ENCODE data around the gene FAM118B.

Gene FAM118B

DNA sequence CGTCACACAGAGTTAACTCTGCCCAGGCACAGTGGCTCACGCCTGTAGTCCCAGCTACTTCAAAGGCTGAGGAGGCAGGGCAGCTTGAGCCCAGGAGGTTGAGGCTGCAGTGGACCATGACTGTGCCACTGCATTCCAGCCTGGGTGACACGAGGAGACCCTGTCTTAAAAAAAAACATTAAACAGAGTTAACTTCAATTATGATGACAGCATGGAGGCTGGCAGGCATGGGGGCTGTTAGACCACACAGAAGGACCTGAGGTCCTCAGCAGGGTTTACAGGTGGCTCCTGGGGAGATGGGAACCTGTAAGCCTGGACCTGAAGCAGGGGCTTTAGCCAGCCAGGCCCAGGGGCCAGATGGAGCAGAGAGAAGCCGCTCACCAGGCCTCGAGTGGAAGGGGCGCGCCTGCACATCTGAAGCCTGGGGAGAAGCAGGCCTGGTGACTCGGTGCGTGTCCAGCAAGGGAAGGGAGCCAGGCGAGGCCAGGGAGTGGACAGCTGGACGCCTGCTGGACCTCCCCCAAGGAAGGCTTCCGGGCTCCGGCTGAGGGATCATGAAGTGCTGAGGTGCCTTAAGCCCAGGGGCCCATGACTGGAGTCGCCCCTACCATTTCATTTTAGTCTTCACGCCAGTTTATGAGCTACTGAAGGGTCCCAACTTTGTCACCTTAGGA is 25.4 kb upstream of the FAM118B start:
- Histone ChIP-seq H3K36me3 (peaks cover 22% of the 10 kb centered on the region), H3K27me3 (no peaks in the 10 kb centered on the region), H4K20me1 (peaks cover 22% of the 10 kb centered on the region), H3K9ac (0 out of 2 replicates have a peak overlapping the region, but pooled peaks have one; percentile 0), H3K27ac (peak overlapping the region; percentile 60), H3K4me2 (peak overlapping the region; percentile 82), H3K4me1 (peaks cover 83% of the 10 kb centered on the region), H3K4me3 (no peak overlapping the region), H3K9me3 (no peaks in the 10 kb centered on the region)
- no peak for TF ChIP-seq Cebpa-rat (IDR thresholded peaks at IDR 0.05)

DNA sequence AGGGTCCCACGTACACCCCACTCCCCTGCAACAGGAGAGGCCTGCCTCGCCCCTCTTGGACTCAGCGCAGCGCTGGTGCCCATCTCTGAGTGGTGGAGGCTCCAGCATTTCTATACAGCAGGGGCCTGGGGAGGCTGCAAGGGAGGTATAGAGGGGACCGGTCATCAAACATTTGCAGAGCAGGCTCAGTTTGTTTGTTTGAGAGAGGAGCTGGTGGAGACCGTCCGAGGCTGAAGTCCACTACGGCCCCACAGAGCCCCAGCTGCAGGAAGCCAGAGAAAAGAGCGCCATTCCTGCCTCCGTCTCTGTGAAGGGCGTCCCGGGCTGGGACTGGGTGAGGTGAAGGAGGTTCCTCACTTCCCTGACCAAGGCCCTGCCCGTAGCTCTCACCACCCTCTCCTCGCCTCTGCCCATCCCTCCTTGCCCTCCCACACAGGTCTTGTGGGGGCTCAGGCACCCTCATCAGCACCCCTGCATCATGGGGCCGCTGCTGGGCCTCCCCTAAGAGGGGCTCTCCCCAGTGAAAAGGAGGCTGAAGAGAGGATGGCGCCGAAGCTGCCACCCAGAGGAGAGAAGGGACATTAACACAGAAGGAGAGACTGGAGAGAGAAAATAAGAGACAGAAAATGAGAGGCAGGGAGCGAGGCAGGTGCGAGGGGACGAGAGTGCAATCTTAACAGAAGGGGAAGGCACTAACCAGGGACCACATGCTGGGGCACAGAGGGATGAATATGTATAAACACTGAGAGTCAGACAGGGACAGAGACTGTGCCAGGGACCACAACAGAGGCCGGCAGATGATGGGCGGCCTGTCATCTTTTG is 24.7 kb upstream of the FAM118B start:
- H3K9ac ChIP-seq = no peak overlapping the region
- peaks cover 29% of the 10 kb centered on the region for H3K36me3 ChIP-seq
- H3K27ac ChIP-seq = peak overlapping the region; percentile 60
- no peak for TF ChIP-seq Cebpa-rat (IDR thresholded peaks at IDR 0.05)
- H3K4me3 ChIP-seq = no peak overlapping the region
- no peaks in the 10 kb centered on the region for H3K9me3 ChIP-seq
- peak overlapping the region; percentile 82 for H3K4me2 ChIP-seq
- peaks cover 22% of the 10 kb centered on the region for H4K20me1 ChIP-seq
- no peaks in the 10 kb centered on the region for H3K27me3 ChIP-seq
- peaks cover 77% of the 10 kb centered on the region for H3K4me1 ChIP-seq

DNA sequence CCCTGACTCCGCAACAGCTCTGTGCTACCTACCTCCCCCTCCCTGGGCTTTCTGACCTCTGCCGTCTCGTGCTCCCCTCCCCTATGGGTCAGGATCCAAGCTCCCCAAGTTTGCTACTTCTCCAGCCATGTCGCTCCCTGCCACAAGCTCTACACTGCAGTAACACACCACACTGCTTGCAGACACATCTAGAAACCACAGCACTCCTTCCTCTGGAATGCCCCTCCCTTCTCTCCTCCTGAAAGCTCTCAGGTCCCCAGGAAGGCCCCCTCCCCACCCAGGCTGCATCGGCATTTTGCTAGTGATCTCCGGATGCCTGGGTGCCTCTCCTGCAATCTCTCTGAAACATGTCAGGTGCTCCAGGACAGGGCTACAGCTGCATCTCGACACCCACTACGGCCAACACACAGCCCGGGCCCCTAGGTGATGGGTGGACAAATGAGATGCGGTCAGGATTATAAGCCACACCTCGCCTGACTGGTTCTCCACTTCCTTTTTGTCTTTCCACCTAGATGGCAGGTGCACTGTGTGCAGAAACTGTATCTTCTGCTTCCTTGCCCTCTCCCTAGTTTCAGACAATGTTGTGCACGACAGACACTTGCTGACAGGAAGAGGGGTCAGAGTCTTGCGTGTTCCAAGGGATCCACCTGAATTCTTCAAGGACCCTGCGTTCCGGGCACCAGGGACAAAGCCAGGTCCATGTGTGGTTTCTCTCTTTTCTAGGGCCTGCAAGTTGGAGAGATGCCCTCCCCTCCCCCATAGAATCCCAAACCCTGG is 23.1 kb upstream of the FAM118B start:
- peaks cover 45% of the 10 kb centered on the region for H3K36me3 ChIP-seq
- H3K27me3 ChIP-seq = no peaks in the 10 kb centered on the region
- H3K27ac ChIP-seq = peak overlapping the region; percentile 52
- H3K4me2 ChIP-seq = peak overlapping the region; percentile 82
- peaks cover 27% of the 10 kb centered on the region for H4K20me1 ChIP-seq
- TF ChIP-seq Cebpa-rat (IDR thresholded peaks at IDR 0.05) = no peak
- no peaks in the 10 kb centered on the region for H3K9me3 ChIP-seq
- H3K4me3 ChIP-seq = no peak overlapping the region
- H3K4me1 ChIP-seq = peaks cover 61% of the 10 kb centered on the region
- no peak overlapping the region; the same call in 1 of the 2 replicates for H3K9ac ChIP-seq

DNA sequence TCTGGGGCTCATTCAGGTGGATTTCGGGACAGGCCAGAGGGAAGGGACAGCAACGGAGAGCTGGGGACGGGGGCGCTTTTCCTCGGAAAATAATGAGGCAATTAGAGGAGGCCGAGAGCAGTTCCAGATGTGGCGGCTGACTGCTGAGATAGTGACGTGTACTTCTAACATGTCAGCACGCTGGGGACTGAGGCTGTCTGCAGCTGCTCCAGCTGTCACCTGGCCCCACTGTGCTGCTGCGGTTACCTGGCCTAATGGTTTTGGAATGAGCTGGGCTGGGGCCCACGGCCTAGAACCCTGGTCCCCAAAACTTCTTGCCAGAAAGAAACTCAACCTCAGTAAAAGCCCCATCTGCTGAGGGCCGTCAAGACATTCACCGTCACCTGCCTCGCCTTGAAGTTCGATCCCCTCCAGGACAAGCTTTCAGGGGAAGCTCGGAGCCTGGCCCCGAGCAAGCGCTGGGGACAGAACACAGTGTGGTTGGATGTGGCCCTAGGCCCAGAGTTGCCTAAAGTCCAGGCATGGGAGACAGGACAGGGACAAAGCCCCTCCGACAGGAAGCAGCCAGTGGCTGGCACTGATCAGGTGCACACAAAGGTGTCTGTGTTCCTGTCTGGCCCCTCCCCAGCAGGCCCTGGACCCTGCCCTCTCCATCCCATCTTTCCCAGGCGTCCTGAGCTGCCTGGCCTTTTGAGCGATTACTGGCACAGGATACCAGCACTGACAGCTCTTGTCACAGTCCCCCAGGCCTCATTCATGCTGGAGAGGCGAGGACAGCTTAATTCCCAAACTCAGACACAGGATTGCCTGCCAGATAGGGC is 22.3 kb upstream of the FAM118B start:
- peaks cover 31% of the 10 kb centered on the region for H4K20me1 ChIP-seq
- no peaks in the 10 kb centered on the region for H3K9me3 ChIP-seq
- H3K27me3 ChIP-seq = no peaks in the 10 kb centered on the region
- no peak for TF ChIP-seq Cebpa-rat (IDR thresholded peaks at IDR 0.05)
- H3K9ac ChIP-seq = no peak overlapping the region
- peak overlapping the region; percentile 82 for H3K4me2 ChIP-seq
- H3K27ac ChIP-seq = no peak overlapping the region
- H3K4me3 ChIP-seq = no peak overlapping the region
- H3K4me1 ChIP-seq = peaks cover 53% of the 10 kb centered on the region
- peaks cover 48% of the 10 kb centered on the region for H3K36me3 ChIP-seq

DNA sequence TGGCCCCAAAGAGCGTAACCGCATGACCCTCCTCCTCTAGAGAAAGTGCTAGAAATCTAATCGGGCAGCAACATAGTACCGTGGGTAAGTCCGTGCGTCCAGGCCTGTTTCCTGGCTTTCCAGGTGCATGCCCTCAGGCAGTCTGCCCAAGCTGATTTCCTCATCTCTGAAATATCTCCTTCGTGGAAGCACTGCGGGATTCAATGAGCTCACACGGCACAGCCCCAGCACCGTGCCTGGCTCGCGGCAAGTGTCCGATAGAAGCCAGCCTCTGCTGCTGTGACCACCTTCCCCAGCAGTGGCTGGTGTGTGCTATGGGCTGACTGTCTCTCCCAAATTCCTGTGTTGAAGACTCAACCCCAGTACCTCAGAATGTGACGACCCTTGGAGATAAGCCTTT is 20.8 kb upstream of the FAM118B start:
- Histone ChIP-seq H4K20me1 (peaks cover 31% of the 10 kb centered on the region), H3K4me3 (no peak overlapping the region), H3K4me1 (peaks cover 38% of the 10 kb centered on the region), H3K36me3 (peaks cover 62% of the 10 kb centered on the region), H3K27ac (no peak overlapping the region), H3K27me3 (no peaks in the 10 kb centered on the region), H3K9ac (no peak overlapping the region), H3K4me2 (no peak overlapping the region), H3K9me3 (peaks cover 8% of the 10 kb centered on the region)
- no peak for TF ChIP-seq Cebpa-rat (IDR thresholded peaks at IDR 0.05)

DNA sequence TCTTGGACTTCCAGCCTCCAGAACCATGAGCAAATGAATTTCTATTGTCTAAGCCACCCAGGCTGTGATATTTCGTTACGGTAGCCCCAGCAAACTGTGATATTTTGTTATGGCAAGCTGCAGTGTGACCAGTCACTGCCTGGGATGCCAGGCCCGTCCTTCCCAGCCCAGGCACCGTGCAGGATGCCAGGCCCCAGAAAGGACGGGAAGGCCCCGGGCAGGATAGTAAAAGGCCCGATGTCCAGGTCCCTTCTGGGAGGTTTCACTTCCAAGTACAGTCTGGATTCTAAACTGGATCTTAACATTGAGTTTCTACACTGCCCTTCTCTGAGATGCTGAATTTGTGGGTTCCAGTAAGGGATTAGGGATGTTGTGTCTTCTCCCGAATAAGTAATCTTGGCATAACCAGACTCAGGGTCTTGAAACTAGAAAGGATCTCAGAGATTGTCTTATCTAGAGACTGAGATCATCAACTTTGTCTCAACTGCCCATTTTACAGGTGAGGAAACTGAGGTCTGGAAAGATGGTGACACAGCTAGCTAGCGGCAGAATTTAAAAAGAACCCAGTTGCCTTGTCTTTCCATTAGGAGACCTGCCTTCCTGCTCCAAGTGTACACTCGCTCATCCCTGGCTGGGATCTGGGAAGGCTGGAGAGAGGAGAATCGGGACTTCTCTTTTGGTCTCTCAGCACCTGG is 20.1 kb upstream of the FAM118B start:
- Histone ChIP-seq H3K4me1 (peaks cover 31% of the 10 kb centered on the region), H3K27ac (no peak overlapping the region), H3K9me3 (peaks cover 11% of the 10 kb centered on the region), H3K9ac (no peak overlapping the region), H3K36me3 (peaks cover 69% of the 10 kb centered on the region), H4K20me1 (peaks cover 31% of the 10 kb centered on the region), H3K4me2 (no peak overlapping the region), H3K27me3 (no peaks in the 10 kb centered on the region), H3K4me3 (no peak overlapping the region)
- TF ChIP-seq Cebpa-rat (IDR thresholded peaks at IDR 0.05) = no peak

DNA sequence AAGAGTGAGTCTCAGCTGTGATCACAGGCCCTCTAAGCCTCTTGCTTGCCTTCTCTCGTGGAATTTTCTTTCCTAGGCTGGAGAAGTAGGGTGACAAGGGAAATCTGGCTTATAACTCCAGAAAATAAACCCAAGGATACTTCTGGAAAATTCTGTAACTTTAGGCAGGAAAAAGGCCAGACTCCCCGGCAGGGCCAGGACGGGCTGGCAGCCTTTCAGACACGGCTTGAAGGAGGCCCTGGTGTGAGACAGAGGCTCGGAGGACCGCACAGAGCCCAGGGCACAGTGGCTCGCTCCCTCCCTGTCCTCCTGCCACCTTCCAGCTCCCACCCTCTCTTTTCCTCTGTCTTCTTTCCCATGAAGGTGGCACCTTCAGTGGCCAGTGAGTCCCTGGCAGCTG is 19.2 kb upstream of the FAM118B start:
- H4K20me1 ChIP-seq = peaks cover 27% of the 10 kb centered on the region; the same call in 1 of the 2 replicates
- H3K4me3 ChIP-seq = no peak overlapping the region
- no peak overlapping the region for H3K27ac ChIP-seq
- no peak overlapping the region for H3K9ac ChIP-seq
- peaks cover 77% of the 10 kb centered on the region for H3K36me3 ChIP-seq
- H3K27me3 ChIP-seq = no peaks in the 10 kb centered on the region
- H3K4me2 ChIP-seq = no peak overlapping the region
- TF ChIP-seq Cebpa-rat (IDR thresholded peaks at IDR 0.05) = no peak
- peaks cover 23% of the 10 kb centered on the region for H3K4me1 ChIP-seq
- peaks cover 19% of the 10 kb centered on the region for H3K9me3 ChIP-seq

DNA sequence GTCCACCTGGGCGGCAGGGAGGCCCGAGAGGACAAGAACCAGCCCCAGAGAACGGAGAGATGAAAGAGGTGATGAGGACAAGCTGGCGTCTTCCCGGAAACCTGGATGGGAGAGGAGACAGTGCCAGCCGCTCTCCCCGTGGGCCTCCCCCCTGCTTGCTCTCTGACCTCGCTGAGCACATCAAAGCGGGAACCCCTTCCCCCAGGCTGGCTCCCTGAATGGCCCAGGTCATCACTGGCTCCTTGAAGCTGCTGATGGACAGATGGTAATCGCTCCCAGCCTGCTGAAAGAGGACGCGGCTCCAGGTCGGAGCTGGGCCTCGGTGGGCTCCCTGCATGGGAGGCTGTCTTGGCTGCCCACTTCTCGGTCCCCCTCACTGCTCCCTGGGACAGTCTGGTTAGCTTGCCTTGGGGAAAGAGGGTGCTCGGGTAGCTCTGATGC is 18.5 kb upstream of the FAM118B start:
- Histone ChIP-seq H3K4me1 (peaks cover 16% of the 10 kb centered on the region), H3K36me3 (peaks cover 84% of the 10 kb centered on the region), H3K27ac (no peak overlapping the region), H4K20me1 (peaks cover 33% of the 10 kb centered on the region), H3K4me2 (no peak overlapping the region), H3K4me3 (no peak overlapping the region), H3K27me3 (no peaks in the 10 kb centered on the region), H3K9me3 (peaks cover 26% of the 10 kb centered on the region), H3K9ac (no peak overlapping the region)
- no peak for TF ChIP-seq Cebpa-rat (IDR thresholded peaks at IDR 0.05)

All from BLaER1 (cell line).